ES-I3 (cell line): Measurements from ENCODE around the gene MARCOL.

Experiments
- H3K36me3 ChIP-seq: 2 replicates; pipeline ENCODE4 v1.6.1; 2013; ENCODE audit warnings: mild to moderate bottlenecking, low read length, control low read depth, moderate library complexity; ENCODE audit not compliant: insufficient read depth
- H3K4me1 ChIP-seq: 2 replicates; pipeline ENCODE4 v1.6.1; 2013; ENCODE audit warnings: mild to moderate bottlenecking, control low read depth, low read length; ENCODE audit not compliant: insufficient read depth
- H3K9ac ChIP-seq: 2 replicates; pipeline ENCODE4 v1.6.1; 2013; ENCODE audit warnings: low read depth, mild to moderate bottlenecking, low read length, moderate library complexity
- H3K9me3 ChIP-seq: 2 replicates; pipeline ENCODE4 v1.6.1; 2013; ENCODE audit warnings: mild to moderate bottlenecking, low read length, moderate library complexity; ENCODE audit not compliant: control insufficient read depth, insufficient read depth

MARCOL gene

DNA sequence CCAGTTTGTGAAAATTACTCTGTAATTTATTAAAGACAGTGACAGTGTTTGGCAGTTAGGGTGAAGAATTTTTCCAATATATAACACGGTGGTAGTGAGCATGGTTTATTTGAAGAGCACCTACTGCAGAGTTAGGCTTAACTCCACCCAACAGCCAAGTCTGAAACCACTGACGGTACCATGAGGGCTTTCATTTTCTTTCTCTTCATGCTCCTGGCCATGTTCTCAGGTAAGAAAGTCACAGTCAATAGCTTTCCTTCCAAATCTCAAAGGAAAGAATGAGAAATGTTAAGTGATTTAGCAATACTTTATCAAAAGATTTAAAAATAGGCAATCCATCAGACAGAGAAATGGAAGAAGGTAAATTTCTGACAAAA lies at the start of gene MARCOL:
MARCOL (plus strand) TSS at position 108 of the 377 bp plus-strand sequence; CDS start at position 181, 73 bp downstream.
- no peaks in the 10 kb centered on the region for H3K4me1 ChIP-seq
- no peak within 1 kb of the TSS for H3K9ac ChIP-seq
- H3K36me3 ChIP-seq = no peaks in the 10 kb centered on the region
- H3K9me3 ChIP-seq = no peaks in the 10 kb centered on the region

DNA sequence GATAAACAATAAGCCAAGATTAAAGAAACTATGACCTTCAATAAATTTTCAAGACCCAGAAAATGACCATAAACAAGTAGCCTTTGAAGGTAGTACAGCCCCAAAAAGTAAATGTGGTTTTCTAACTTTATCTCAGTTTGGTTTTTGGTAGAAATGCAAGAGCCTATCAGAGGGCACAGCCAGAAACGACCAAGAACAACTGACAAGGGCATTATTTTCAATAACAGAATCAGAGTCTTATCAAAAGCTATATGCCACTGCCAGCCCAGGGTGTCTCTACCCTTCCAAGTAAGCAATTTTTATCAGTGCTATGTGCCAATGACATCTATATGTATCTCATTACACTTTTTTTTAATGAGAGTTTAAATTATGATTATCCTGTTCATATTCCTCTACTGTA lies 47.3 kb upstream of the MARCOL start:
- Histone ChIP-seq H3K4me1 (no peaks in the 10 kb centered on the region), H3K9ac (no peak overlapping the region), H3K9me3 (no peaks in the 10 kb centered on the region), H3K36me3 (no peaks in the 10 kb centered on the region)

GRCh38 chr5:148193202-148193601 lies 45.1 kb upstream of the MARCOL start:
- no peaks in the 10 kb centered on the region for H3K36me3 ChIP-seq
- H3K9ac ChIP-seq = no peak overlapping the region
- no peaks in the 10 kb centered on the region for H3K4me1 ChIP-seq
- no peaks in the 10 kb centered on the region for H3K9me3 ChIP-seq

- H3K9ac ChIP-seq = no peak overlapping the region
- no peaks in the 10 kb centered on the region for H3K4me1 ChIP-seq
These were observed 37.2 kb upstream of the MARCOL start for GRCh38 chr5:148201151-148201550.

DNA sequence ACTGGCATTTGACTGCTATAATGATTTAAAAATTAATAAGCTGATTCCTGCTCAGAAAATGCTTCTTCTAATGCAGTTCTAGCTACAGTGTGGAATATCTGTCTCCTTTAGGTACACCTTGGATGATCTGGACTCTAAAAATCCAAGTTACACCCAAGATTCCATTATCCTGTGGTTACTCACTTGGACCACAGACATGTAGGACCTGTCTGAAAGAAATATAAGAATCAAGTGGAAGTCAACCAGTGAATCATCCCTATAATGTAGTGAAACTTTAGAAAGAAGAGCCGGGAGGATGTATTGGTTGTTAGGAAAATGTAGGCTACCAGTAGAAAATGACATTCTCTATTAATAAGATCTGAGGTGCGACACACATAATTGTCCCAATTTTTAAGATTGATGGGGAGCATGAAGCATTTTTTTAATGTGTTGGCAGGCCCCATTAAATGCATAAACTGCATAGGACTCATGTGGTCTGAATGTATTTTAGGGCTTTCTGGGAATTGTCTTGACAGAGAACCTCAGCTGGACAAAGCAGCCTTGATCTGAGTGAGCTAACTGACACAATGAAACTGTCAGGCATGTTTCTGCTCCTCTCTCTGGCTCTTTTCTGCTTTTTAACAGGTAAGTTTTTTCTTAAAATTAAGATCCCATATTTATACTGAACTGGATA lies 35.7 kb upstream of the MARCOL start, which contains the start of gene SPINK6:
SPINK6 (plus strand) TSS at position 512 of the 673 bp plus-strand sequence; CDS start at position 567, 55 bp downstream.
- no peaks in the 10 kb centered on the region for H3K36me3 ChIP-seq
- no peak within 1 kb of the TSS for H3K9ac ChIP-seq
- H3K4me1 ChIP-seq = no peaks in the 10 kb centered on the region
- H3K9me3 ChIP-seq = no peaks in the 10 kb centered on the region

More at GRCh38 chr5:148201151-148201550, 37.2 kb upstream of the MARCOL start:
- Histone ChIP-seq H3K36me3 (no peaks in the 10 kb centered on the region), H3K9me3 (no peaks in the 10 kb centered on the region)

DNA sequence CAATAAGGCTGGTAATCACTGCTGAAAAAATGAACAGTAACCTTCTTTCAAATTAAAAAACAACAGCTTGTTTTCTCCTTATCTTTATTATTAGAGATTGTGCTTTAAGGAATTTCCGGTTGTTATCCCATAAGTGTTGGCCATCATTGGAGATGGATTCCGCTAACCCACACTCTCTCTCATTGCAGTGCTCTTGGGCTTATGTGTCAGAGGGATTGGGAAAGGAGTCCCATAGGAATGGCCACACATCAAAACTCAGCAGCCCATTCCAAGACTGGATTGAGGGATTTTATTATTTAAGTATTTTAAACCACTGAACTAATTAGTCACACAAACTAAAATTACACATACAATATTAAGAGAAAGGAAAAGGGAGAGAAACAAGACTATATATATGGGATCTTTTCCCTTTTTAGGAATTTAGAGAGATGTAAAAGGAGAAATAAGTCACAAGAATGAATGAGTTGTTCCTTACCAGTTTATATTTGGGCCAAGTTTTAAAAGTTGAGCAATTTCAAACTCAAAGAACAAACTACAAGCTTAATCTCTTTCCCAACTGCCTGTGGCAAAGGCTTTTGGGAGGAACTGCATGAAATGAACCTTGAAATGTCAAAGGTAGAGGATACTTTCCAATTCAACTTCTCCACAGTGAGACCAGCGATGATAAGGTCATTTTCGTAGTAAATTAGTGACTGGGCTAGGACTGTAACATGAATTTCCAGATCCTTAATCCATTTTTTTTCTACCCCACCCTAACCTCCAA lies 33.1 kb upstream of the MARCOL start:
- Histone ChIP-seq H3K4me1 (no peaks in the 10 kb centered on the region; the same call in 1 of the 2 replicates), H3K9me3 (no peaks in the 10 kb centered on the region), H3K36me3 (no peaks in the 10 kb centered on the region), H3K9ac (no peak overlapping the region)

GRCh38 chr5:148205865-148206264 lies 32.5 kb upstream of the MARCOL start:
- no peaks in the 10 kb centered on the region for H3K9me3 ChIP-seq
- H3K4me1 ChIP-seq = no peaks in the 10 kb centered on the region; the same call in 1 of the 2 replicates
- H3K36me3 ChIP-seq = no peaks in the 10 kb centered on the region
- no peak overlapping the region for H3K9ac ChIP-seq

GRCh38 chr5:148206620-148207019 lies 31.7 kb upstream of the MARCOL start:
- Histone ChIP-seq H3K36me3 (no peaks in the 10 kb centered on the region), H3K4me1 (no peaks in the 10 kb centered on the region; the same call in 1 of the 2 replicates), H3K9ac (no peak overlapping the region), H3K9me3 (no peaks in the 10 kb centered on the region)

GRCh38 chr5:148208226-148208625 lies 30.1 kb upstream of the MARCOL start:
- Histone ChIP-seq H3K4me1 (no peaks in the 10 kb centered on the region; the same call in 1 of the 2 replicates), H3K9me3 (no peaks in the 10 kb centered on the region), H3K9ac (no peak overlapping the region), H3K36me3 (no peaks in the 10 kb centered on the region)

GRCh38 chr5:148209151-148209770 lies 29.1 kb upstream of the MARCOL start:
- Histone ChIP-seq H3K9me3 (no peaks in the 10 kb centered on the region), H3K4me1 (no peaks in the 10 kb centered on the region; the same call in 1 of the 2 replicates), H3K36me3 (no peaks in the 10 kb centered on the region), H3K9ac (no peak overlapping the region)

DNA sequence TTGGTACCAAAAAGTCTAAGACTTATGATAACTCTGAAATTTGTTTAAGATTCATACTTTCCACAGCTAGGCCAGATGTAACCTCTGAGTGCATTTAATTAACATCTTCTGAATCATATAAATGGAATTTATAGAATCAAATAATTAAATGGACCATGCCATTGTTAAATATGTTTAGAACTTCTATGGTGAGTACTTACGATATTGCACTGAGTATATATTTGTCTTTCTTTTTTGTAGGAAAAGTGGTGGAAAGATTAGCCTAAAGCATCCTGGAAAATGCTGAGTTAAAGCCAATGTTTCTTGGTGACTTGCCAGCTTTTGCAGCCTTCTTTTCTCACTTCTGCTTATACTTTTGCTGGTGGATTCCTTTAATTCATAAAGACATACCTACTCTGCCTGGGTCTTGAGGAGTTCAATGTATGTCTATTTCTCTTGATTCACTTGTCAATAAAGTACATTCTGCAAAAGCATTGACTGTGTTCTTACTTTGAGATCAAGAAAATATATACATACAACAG lies 23.6 kb upstream of the MARCOL start:
- Histone ChIP-seq H3K9ac (no peak overlapping the region), H3K36me3 (no peaks in the 10 kb centered on the region), H3K4me1 (no peaks in the 10 kb centered on the region), H3K9me3 (no peaks in the 10 kb centered on the region)

GRCh38 chr5:148221508-148221907 lies 16.8 kb upstream of the MARCOL start:
- H3K9me3 ChIP-seq = no peaks in the 10 kb centered on the region
- H3K9ac ChIP-seq = no peak overlapping the region
- H3K36me3 ChIP-seq = no peaks in the 10 kb centered on the region
- H3K4me1 ChIP-seq = no peaks in the 10 kb centered on the region

GRCh38 chr5:148224117-148224742 lies 14.1 kb upstream of the MARCOL start:
- Histone ChIP-seq H3K4me1 (no peaks in the 10 kb centered on the region), H3K9me3 (no peaks in the 10 kb centered on the region), H3K36me3 (no peaks in the 10 kb centered on the region), H3K9ac (no peak overlapping the region)

- no peaks in the 10 kb centered on the region; the same call in 1 of the 2 replicates for H3K9me3 ChIP-seq
- H3K9ac ChIP-seq = no peak overlapping the region
- H3K36me3 ChIP-seq = no peaks in the 10 kb centered on the region
- H3K4me1 ChIP-seq = no peaks in the 10 kb centered on the region
These were observed 9.8 kb upstream of the MARCOL start for GRCh38 chr5:148228392-148228984.
